ENCODE results near the gene DNM3. TPM values are rescaled to one million over a fixed set of nuclear protein-coding genes. Genes with fewer than 3 reads are reported as not detected.

The DNM3 gene
- total RNA-seq, 4 donors from 2014 or later: 2.7 to 3.3 TPM; not detected in 2

- Histone ChIP-seq H3K4me3 (no peak overlapping the region), H3K27ac (no peak overlapping the region), H3K9me3 (no peaks in the 10 kb centered on the region), H3K36me3 (no peaks in the 10 kb centered on the region), H3K27me3 (no peaks in the 10 kb centered on the region), H3K4me1 (peaks cover 0 to 4% (median 0%) of the 10 kb centered on the region in 4 donors)
- intact Hi-C loops (cut with DNase I; ENCODE audit: low total_unique reads): no loop called here
- no peak for DNase-seq
- WGBS, 2 donors (ENCODE audit: low coverage in 1 of 2): 62% methylated on average over 1 of the region's 1 CpG
- in situ Hi-C loops (cut with MboI; ENCODE audit: low pct_ligation_motif_present in 1 of 4, low pct_unique_long_range_greater_than_20kb in 1 of 4, low sequenced_read_pairs in 3 of 4): loop anchor here in 2 of 4 donors (25.0 kb wide), 1 partner anchor 324 kb away; the partner anchor contains the start of gene C1orf105 (in 2 of the 2)
- TF ChIP-seq POLR2A (IDR thresholded peaks at IDR 0.05): no peak
- no peak for TF ChIP-seq POLR2AphosphoS5 (IDR thresholded peaks at IDR 0.05)
- TF ChIP-seq CTCF (IDR thresholded peaks at IDR 0.05): no peak
- no peak for TF ChIP-seq EP300 (IDR thresholded peaks at IDR 0.05; ENCODE audit: low read depth)
These were observed 247.0 kb downstream of the DNM3 start for GRCh38 chr1:172088256-172088655.

GRCh38 chr1:172089768-172090510, 248.6 kb downstream of the DNM3 start:
- DNase-seq: peak; percentile 80
- no peaks in the 10 kb centered on the region for H3K36me3 ChIP-seq
- intact Hi-C loops (cut with DNase I; ENCODE audit: low total_unique reads) (no loop called here), in situ Hi-C loops (cut with MboI; ENCODE audit: low pct_ligation_motif_present in 1 of 4, low pct_unique_long_range_greater_than_20kb in 1 of 4, low sequenced_read_pairs in 3 of 4) (loop anchor here in 2 of 4 donors (25.0 kb wide), 1 partner anchor 322 kb away; the partner anchor contains the start of gene C1orf105 (in 2 of the 2))
- TF ChIP-seq CTCF (IDR thresholded peaks at IDR 0.05): peak; percentile 70 to 90 (median 79)
- TF ChIP-seq EP300 (IDR thresholded peaks at IDR 0.05; ENCODE audit: low read depth): no peak
- peak overlapping the region in 3 of 4 donors; percentile 27 to 30 (median 27) for H3K27ac ChIP-seq
- peaks cover 0 to 4% (median 0%) of the 10 kb centered on the region in 4 donors for H3K4me1 ChIP-seq
- H3K4me3 ChIP-seq: peak overlapping the region in 2 of 4 donors; percentile 2 to 24
- 44 to 45% methylated on average over 7 of the region's 7 CpGs for WGBS, 2 donors (ENCODE audit: low coverage in 1 of 2)
- no peaks in the 10 kb centered on the region for H3K9me3 ChIP-seq
- no peaks in the 10 kb centered on the region for H3K27me3 ChIP-seq

GRCh38 chr1:172090511-172090817, 249.2 kb downstream of the DNM3 start:
- DNase-seq: no peak
- intact Hi-C loops (cut with DNase I; ENCODE audit: low total_unique reads): no loop called here

More at GRCh38 chr1:172090511-172090817, 249.2 kb downstream of the DNM3 start:
- no peak overlapping the region for H3K4me3 ChIP-seq
- H3K27ac ChIP-seq: no peak overlapping the region
- in situ Hi-C loops (cut with MboI; ENCODE audit: low pct_ligation_motif_present in 1 of 4, low pct_unique_long_range_greater_than_20kb in 1 of 4, low sequenced_read_pairs in 3 of 4): loop anchor here in 2 of 4 donors (25.0 kb wide), 1 partner anchor 322 kb away; the partner anchor contains the start of gene C1orf105 (in 2 of the 2)
- 13 to 22% methylated on average over 1 of the region's 1 CpG for WGBS, 2 donors (ENCODE audit: low coverage in 1 of 2)
- no peaks in the 10 kb centered on the region for H3K27me3 ChIP-seq
- H3K4me1 ChIP-seq: peaks cover 0 to 4% (median 0%) of the 10 kb centered on the region in 4 donors
- TF ChIP-seq POLR2A (IDR thresholded peaks at IDR 0.05) (no peak), EP300 (IDR thresholded peaks at IDR 0.05; ENCODE audit: low read depth) (no peak), POLR2AphosphoS5 (IDR thresholded peaks at IDR 0.05) (no peak), CTCF (IDR thresholded peaks at IDR 0.05) (no peak)
- H3K36me3 ChIP-seq: no peaks in the 10 kb centered on the region
- no peaks in the 10 kb centered on the region for H3K9me3 ChIP-seq
